PFSK-1 (cell line): ENCODE data around the gene PAPOLB.

ENCODE experiments used
- FOXP2 ChIP-seq: optimal IDR thresholded peaks from 2 replicates; pipeline ENCODE3; 2011; ENCODE audit warnings: borderline replicate concordance, control low read depth, inconsistent platforms; ENCODE audit not compliant: insufficient read depth; ENCODE audit errors: extremely low read length, extremely low read depth
- POLR2AphosphoS5 ChIP-seq: IDR thresholded peaks from 2 replicates; pipeline ENCODE4 v1.6.1; 2012; ENCODE audit warnings: low read depth, mild to moderate bottlenecking, control low read depth, low read length, moderate library complexity
- SIN3A ChIP-seq: IDR thresholded peaks from 2 replicates; pipeline ENCODE4 v1.6.1; 2012; ENCODE audit warnings: mild to moderate bottlenecking, low read length, moderate library complexity, borderline replicate concordance; ENCODE audit not compliant: insufficient read depth
- TAF1 ChIP-seq: IDR thresholded peaks from 2 replicates; pipeline ENCODE4 v1.6.1; 2012; ENCODE audit warnings: low read length, control low read depth, borderline replicate concordance; ENCODE audit not compliant: insufficient read depth
- TF ChIP-seq, protein P1 (sequence below), 2 experiments: IDR thresholded peaks; 2 replicates each; pipeline versions ENCODE4 v1.6.1 to v1.8.0; 2011 to 2012; ENCODE audit warnings: low read depth in 2 of 2, low read length in 2 of 2, control low read depth in 1 of 2, inconsistent platforms in 1 of 2, mild to moderate bottlenecking in 1 of 2, moderate library complexity in 1 of 2; ENCODE audit not compliant: insufficient read depth in 1 of 2

DNA sequence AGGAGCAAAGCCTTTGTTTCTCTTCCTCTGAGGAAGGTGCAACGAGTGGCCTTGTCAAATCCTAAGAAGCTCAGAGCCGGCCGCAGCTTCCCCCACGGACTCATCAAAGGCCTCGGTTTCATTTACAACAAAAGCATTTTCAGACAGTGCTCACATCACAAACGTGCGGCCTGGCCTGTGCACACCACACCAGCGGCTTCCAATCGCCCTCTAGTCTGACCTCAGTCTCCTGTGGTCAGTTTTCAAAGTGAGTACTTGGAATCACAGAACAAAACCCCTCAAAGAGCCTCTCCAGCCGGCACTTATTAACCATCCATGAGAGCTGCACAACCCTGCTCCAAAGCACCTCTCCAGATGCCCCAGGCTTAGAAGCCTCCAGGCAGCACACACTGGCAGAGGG, 18.4 kb upstream of the PAPOLB start:
- TF ChIP-seq SIN3A: no peak
- TF ChIP-seq POLR2AphosphoS5: no peak
- TF ChIP-seq, protein P1, sequence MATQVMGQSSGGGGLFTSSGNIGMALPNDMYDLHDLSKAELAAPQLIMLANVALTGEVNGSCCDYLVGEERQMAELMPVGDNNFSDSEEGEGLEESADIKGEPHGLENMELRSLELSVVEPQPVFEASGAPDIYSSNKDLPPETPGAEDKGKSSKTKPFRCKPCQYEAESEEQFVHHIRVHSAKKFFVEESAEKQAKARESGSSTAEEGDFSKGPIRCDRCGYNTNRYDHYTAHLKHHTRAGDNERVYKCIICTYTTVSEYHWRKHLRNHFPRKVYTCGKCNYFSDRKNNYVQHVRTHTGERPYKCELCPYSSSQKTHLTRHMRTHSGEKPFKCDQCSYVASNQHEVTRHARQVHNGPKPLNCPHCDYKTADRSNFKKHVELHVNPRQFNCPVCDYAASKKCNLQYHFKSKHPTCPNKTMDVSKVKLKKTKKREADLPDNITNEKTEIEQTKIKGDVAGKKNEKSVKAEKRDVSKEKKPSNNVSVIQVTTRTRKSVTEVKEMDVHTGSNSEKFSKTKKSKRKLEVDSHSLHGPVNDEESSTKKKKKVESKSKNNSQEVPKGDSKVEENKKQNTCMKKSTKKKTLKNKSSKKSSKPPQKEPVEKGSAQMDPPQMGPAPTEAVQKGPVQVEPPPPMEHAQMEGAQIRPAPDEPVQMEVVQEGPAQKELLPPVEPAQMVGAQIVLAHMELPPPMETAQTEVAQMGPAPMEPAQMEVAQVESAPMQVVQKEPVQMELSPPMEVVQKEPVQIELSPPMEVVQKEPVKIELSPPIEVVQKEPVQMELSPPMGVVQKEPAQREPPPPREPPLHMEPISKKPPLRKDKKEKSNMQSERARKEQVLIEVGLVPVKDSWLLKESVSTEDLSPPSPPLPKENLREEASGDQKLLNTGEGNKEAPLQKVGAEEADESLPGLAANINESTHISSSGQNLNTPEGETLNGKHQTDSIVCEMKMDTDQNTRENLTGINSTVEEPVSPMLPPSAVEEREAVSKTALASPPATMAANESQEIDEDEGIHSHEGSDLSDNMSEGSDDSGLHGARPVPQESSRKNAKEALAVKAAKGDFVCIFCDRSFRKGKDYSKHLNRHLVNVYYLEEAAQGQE (IDR thresholded peaks at IDR 0.05; ENCODE audit: insufficient read depth in 1 of 2, low read depth in 2 of 2, low read length in 2 of 2): no peak
- TF ChIP-seq TAF1: no peak
- no peak for TF ChIP-seq FOXP2
